ES-I3 (cell line): Measurements from ENCODE around the gene SMIM29.
"Not testable (repeated sequence)": the region's sequence is repeated elsewhere in the genome, so short reads cannot be mapped to it uniquely, and the experiment has no call there.

ENCODE experiments used
- H3K36me3 ChIP-seq: 2 replicates; pipeline ENCODE4 v1.6.1; 2013; ENCODE audit warnings: mild to moderate bottlenecking, low read length, control low read depth, moderate library complexity; ENCODE audit not compliant: insufficient read depth
- H3K4me1 ChIP-seq: 2 replicates; pipeline ENCODE4 v1.6.1; 2013; ENCODE audit warnings: mild to moderate bottlenecking, control low read depth, low read length; ENCODE audit not compliant: insufficient read depth
- H3K9ac ChIP-seq: 2 replicates; pipeline ENCODE4 v1.6.1; 2013; ENCODE audit warnings: low read depth, mild to moderate bottlenecking, low read length, moderate library complexity
- H3K9me3 ChIP-seq: 2 replicates; pipeline ENCODE4 v1.6.1; 2013; ENCODE audit warnings: mild to moderate bottlenecking, low read length, moderate library complexity; ENCODE audit not compliant: control insufficient read depth, insufficient read depth

The SMIM29 gene

GRCh38 chr6:34275128-34275804 lies 26.5 kb upstream of the SMIM29 start:
- H3K36me3 ChIP-seq: no peaks in the 10 kb centered on the region; the same call in 1 of the 2 replicates
- H3K9ac ChIP-seq: no peak overlapping the region
- no peaks in the 10 kb centered on the region for H3K9me3 ChIP-seq
- no peaks in the 10 kb centered on the region; the same call in 1 of the 2 replicates for H3K4me1 ChIP-seq

DNA sequence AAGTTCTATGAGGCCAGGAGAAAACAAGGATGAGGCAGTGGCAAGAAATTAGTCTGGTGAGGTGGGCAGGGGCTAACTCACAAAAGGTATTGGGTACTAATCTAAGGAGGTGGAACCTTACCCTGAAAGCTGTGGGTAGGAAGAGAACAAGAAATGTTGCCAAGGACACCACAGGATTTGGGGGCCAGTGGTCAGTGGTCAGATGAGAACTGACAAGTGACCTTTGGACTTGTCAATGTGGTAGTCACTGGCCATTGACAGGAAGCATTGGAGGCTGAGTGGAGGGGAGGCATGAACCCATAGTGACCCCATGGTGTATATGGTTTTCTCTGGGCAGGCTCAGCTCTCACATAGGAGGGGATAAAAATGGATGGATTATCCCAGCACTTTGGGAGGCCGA lies 25.3 kb upstream of the SMIM29 start:
- H3K4me1 ChIP-seq: no peaks in the 10 kb centered on the region; the same call in 1 of the 2 replicates
- H3K9me3 ChIP-seq: no peaks in the 10 kb centered on the region
- H3K9ac ChIP-seq: no peak overlapping the region
- H3K36me3 ChIP-seq: no peaks in the 10 kb centered on the region; the same call in 1 of the 2 replicates

DNA sequence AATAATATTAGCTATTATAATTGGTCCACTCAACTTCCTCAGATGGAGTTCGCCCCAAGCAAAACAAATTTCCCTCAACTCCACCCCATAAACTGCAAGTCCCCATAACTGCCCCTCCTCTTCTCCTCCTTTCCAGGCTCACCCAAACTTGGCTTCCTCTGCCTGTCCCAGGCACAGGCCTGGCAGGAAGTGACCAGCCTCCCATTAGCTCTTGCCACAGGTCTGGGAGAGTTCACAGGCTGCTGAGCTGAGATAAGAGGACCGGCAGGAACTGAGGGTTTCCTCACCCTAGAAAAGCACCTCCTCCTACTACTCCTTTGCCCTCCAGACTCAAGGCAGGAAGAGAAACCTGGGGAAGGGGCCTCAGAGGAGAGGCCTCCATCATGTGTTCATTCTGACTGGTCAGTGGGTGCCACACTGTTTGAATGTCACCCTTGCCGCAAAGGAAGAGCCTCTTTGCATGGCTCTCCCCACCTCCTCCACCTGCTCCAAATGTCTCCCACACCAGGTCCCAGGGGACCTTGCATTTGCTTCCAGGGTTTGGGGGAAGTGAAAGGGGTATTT lies 24.5 kb upstream of the SMIM29 start:
- Histone ChIP-seq H3K36me3 (no peaks in the 10 kb centered on the region), H3K4me1 (no peaks in the 10 kb centered on the region; the same call in 1 of the 2 replicates), H3K9ac (no peak overlapping the region), H3K9me3 (no peaks in the 10 kb centered on the region)

GRCh38 chr6:34272013-34272926 lies 23.5 kb upstream of the SMIM29 start:
- H3K9ac ChIP-seq: no peak overlapping the region
- no peaks in the 10 kb centered on the region for H3K36me3 ChIP-seq
- H3K4me1 ChIP-seq: no peaks in the 10 kb centered on the region; the same call in 1 of the 2 replicates
- H3K9me3 ChIP-seq: no peaks in the 10 kb centered on the region

DNA sequence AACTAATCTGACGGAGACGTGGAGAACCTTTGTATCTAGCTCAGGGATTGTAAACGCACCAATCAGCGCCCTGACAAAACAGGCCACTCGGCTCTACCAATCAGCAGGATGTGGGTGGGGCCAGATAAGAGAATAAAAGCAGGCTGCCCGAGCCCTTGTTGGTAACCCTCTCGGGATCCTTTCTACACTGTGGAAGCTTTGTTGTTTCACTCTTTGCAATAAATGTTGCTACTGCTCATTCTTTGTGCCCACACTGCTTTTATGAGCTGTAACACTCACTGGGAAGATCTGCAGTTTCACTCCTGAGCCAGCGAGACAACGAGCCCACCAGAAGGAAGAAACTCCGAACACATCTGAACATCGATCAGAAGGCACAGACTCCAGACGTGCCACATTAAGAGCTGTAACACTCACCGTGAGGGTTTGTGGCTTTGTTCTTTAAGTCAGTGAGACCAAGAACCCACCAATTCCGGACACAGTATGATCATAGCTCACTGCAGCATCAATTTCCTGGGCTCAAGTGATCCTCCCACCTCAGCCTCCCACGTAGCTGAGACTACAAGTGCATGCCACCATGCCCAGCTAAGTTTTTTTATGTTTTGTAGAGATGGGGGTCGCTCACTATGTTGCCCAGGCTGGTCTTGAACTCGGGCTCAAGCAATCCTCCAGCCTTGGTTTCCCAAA lies 21.0 kb upstream of the SMIM29 start:
- not testable (repeated sequence) for H3K9me3 ChIP-seq, H3K4me1 ChIP-seq, H3K9ac ChIP-seq, H3K36me3 ChIP-seq

- H3K4me1 ChIP-seq, H3K9me3 ChIP-seq, H3K36me3 ChIP-seq, H3K9ac ChIP-seq: not testable (repeated sequence)
Measured at GRCh38 chr6:34269132-34269531, 20.3 kb upstream of the SMIM29 start.

DNA sequence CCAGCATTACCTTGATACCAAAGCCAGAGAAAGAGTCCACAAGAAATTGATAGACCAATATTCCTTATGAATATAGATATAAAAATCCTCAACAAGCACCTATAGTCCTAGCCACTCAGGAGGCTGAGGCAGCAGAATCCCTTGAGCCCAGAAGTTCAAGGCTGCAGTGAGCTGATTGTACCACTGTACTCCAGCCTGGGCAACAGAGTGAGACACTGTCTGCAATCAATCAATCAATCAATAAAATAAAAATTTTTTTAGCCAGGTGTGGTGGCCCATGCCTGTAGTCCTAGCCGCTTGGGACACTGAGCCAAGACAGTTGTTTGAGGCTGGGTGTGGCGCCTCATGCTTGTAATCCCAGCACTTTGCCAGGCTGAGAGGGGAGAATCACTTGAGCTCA lies 18.9 kb upstream of the SMIM29 start:
- no peak overlapping the region for H3K9ac ChIP-seq
- no peaks in the 10 kb centered on the region; the same call in 1 of the 2 replicates for H3K4me1 ChIP-seq
- no peaks in the 10 kb centered on the region for H3K9me3 ChIP-seq
- no peaks in the 10 kb centered on the region for H3K36me3 ChIP-seq

GRCh38 chr6:34263484-34263883 lies 14.7 kb upstream of the SMIM29 start:
- not testable (repeated sequence) for H3K9me3 ChIP-seq, H3K4me1 ChIP-seq, H3K36me3 ChIP-seq, H3K9ac ChIP-seq

DNA sequence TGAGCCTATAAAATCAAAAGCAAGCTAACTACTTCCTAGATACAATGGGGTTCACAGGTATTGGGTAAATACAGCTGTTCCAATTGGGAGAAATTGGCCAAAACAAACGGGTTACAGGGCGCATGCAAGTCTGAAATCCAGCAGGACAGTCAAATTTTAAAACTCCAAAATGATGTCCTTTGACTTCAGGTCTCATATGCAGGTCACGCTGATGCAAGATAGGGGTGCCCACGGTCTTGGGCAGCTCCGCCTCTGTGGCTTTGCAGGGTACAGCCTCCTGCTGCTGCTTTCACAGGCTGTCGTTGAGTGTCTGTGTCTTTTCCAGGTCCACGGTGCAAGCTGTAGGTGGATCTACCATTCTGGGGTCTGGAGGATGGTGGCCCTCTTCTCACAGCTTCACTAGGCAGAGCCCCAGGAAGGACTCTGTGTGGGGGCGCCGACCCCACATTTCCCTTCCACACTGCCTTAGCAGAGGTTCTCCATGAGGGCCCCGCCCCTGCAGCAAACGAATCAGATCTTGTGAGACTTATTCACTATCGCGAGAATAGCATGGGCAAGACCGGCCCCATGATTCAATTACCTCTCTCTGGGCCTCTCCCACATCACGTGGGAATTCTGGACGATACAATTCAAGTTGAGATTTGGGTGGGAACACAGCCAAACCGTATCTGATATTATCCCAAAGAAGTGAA lies 11.9 kb upstream of the SMIM29 start:
- Histone ChIP-seq H3K9ac (no peak overlapping the region), H3K4me1 (no peaks in the 10 kb centered on the region), H3K36me3 (no peaks in the 10 kb centered on the region), H3K9me3 (no peaks in the 10 kb centered on the region; the same call in 1 of the 2 replicates)

DNA sequence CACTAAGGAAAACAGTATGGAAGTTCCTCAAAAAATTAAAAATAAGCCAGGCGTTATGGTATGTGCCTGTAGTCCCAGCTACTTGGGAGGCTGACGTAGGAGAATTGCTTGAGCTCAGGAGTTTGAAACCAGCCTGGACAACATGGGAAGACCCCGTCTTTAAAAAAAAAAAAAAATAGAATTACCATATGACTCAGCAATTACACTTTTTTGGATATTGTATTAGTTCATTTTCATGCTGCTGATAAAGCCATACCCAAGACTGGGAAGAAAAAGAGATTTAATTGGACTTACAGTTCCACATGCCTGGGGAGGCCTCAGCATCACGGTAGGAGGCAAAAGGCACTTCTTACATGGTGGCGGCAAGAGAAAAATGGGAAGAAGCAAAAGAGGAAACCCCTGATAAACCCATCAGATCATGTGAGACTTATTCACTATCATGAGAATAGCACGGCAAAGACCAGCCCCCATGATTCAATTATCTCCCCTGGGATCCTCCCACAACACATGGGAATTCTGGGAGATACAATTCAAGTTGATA lies 10.8 kb upstream of the SMIM29 start:
- Histone ChIP-seq H3K4me1 (no peaks in the 10 kb centered on the region), H3K9me3 (no peaks in the 10 kb centered on the region; the same call in 1 of the 2 replicates), H3K9ac (no peak overlapping the region), H3K36me3 (no peaks in the 10 kb centered on the region)

GRCh38 chr6:34252395-34252794 lies 3.6 kb upstream of the SMIM29 start:
- not testable (repeated sequence) for H3K9me3 ChIP-seq, H3K4me1 ChIP-seq, H3K36me3 ChIP-seq

GRCh38 chr6:34249469-34250261 lies 859 bp upstream of the SMIM29 start:
- Histone ChIP-seq H3K9ac (peak overlapping the region; percentile 74), H3K36me3 (no peaks in the 10 kb centered on the region), H3K9me3 (no peaks in the 10 kb centered on the region), H3K4me1 (peaks cover 4% of the 10 kb centered on the region; the same call in 1 of the 2 replicates)

More at GRCh38 chr6:34252395-34252794, 3.6 kb upstream of the SMIM29 start:
- not testable (repeated sequence) for H3K9ac ChIP-seq

DNA sequence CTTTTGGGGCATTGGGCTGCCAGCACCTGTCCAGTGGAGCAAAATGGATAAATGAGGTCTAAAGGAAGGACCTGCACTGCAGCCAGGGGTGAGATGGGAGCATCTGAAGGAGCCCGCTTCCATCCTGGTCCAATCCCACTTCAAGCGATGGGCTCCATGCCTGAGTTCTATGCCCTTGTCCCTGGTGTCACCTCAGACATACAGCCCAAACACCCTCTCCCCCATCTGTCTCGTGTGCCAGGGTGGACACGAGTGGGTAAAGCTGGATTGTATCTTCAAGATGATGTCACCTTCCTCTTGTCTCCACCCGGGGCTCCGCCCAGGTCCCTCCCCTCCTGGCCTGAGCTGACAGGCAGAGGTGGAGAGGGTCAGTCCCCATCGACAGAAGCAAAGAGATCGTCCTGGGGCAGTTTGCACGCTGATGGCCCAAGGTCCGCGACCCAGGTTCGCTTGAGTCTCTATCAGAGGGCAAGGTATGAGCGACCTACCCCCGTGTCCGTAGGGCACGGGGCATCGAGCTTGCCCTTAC lies 544 bp downstream of the SMIM29 start:
- Histone ChIP-seq H3K9ac (peak overlapping the region; percentile 74), H3K9me3 (no peaks in the 10 kb centered on the region), H3K4me1 (peaks cover 10% of the 10 kb centered on the region), H3K36me3 (peaks cover 6% of the 10 kb centered on the region; the same call in 1 of the 2 replicates)
